Choroid plexus epithelial cell (primary cell): Measurements from ENCODE around the gene RNU1-1.
"Not testable (repeated sequence)": the region's sequence is repeated elsewhere in the genome, so short reads cannot be mapped to it uniquely, and the experiment has no call there.

Source experiments
- DNase-seq: peaks from one replicate; pipeline ENCODE4 v3.0.0-alpha.2; 2010; ENCODE audit warnings: low read depth
- H3K4me3 ChIP-seq: 2 replicates; pipeline ENCODE4 v1.5.1; 2011; ENCODE audit warnings: low read depth, mild to moderate bottlenecking, control low read depth, low read length, moderate library complexity
- TF ChIP-seq, protein P1 (sequence below): conservative IDR thresholded peaks from 2 replicates; pipeline ENCODE4 v1.5.1; 2011; ENCODE audit warnings: low read depth, mild to moderate bottlenecking, control low read depth, inconsistent platforms, low read length, moderate library complexity

The RNU1-1 gene

DNA sequence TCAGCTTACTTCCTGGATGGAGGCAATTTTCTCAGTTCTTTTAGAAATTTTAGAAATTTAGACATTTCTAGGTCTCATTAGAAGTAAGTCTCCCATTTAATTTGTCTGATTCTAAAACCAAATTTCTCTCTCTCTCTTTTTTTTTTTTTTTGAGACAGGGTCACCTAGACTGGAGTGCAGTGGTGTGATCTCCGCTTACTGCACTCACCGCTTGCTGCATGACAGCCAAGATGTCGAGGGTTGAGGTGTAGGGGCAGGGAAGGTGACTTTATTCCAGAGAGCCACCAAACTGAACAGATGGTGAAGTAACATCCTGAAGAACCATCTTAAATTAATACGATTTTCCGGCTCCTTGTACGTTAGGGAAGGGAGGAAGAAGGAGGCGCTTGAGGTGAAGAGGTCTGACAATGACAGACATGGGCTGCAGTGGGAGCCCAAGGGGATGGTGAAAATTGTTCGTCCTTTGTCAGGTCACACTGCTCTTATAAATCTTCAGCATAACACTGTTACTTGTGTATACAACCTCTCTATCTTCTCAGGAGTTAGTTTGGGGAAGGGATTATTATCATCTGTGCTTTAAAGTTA lies 5.1 kb downstream of the RNU1-1 start:
- TF ChIP-seq, protein P1, sequence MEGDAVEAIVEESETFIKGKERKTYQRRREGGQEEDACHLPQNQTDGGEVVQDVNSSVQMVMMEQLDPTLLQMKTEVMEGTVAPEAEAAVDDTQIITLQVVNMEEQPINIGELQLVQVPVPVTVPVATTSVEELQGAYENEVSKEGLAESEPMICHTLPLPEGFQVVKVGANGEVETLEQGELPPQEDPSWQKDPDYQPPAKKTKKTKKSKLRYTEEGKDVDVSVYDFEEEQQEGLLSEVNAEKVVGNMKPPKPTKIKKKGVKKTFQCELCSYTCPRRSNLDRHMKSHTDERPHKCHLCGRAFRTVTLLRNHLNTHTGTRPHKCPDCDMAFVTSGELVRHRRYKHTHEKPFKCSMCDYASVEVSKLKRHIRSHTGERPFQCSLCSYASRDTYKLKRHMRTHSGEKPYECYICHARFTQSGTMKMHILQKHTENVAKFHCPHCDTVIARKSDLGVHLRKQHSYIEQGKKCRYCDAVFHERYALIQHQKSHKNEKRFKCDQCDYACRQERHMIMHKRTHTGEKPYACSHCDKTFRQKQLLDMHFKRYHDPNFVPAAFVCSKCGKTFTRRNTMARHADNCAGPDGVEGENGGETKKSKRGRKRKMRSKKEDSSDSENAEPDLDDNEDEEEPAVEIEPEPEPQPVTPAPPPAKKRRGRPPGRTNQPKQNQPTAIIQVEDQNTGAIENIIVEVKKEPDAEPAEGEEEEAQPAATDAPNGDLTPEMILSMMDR, result peak; percentile 1
- DNase-seq, result peak; percentile 38
- not testable (repeated sequence) for H3K4me3 ChIP-seq

DNA sequence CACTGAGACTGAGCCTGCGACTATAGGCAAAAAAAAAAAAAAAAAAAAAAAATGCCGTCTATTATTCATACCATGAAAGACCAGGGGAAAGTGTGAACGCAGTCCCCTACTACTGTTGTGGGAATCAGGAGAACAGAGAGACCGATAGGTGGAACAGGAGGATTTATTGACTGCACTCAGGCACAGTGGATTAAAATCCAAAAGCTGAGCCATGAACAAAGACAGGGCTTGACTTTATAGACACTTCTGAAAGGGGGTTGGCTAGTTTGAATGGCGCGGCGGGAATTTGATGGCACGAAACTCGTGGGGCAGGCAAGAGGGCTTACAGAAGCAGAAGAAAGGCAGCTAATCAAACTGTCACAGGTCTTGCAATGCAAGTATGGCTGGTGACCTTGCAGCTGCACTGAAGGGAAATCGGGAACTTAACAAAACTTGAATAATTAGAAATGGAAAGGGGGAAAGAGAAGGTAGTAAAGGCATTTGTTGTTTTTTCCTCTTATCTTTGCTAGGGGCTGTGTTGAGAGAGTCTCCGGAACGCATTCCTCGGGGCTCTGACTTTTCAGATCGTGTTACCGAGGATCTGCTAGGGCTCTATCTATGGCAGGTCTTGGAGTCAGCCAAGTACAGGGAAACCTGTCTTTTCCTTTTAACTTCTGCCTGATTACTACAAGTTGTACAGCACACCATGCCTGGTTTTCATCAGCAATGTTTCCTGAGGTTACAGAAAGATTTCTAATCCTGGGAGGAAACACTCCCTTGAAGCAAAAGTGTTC lies 7.5 kb downstream of the RNU1-1 start:
- H3K4me3 ChIP-seq, DNase-seq: not testable (repeated sequence)

DNA sequence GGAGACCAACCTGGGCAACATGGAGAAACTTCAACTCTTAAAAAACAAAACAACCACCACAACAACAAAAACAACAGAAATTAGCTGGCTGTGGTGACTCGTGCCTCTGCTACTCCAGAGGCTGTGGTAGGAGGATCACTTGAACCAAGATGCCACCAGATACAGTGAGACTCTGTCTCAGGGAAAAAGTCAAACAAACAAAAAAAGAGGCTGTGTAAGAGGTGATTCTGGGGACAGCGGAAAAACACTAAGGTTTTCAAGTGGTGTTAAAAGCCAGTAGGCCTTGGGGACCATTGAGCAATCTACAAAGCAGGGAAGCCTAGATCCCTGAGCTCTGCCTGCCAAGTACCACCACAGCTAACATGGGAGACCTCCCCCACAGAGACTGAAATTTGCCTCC lies 8.2 kb downstream of the RNU1-1 start:
- not testable (repeated sequence) for H3K4me3 ChIP-seq, DNase-seq

DNA sequence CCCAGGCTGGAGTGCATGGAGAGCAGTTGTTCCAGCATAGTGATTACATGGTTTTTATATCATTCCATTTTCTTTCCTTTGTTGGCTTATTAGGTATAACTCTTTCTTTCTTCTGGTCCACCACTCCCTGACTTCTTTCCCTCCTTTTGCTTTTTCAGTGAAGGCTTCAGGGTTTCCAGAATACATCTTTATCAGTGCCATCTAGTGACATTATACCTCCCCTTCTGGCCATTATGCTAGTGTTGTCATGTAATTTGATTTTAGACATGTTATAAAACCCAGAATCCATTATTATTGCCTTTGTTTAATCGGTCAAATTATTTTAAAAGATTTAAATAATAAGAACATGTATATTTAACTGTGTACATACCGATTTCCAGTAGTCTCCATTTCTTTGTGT lies 10.6 kb downstream of the RNU1-1 start:
- H3K4me3 ChIP-seq, result no peak overlapping the region
- TF ChIP-seq, protein P1, result no peak

DNA sequence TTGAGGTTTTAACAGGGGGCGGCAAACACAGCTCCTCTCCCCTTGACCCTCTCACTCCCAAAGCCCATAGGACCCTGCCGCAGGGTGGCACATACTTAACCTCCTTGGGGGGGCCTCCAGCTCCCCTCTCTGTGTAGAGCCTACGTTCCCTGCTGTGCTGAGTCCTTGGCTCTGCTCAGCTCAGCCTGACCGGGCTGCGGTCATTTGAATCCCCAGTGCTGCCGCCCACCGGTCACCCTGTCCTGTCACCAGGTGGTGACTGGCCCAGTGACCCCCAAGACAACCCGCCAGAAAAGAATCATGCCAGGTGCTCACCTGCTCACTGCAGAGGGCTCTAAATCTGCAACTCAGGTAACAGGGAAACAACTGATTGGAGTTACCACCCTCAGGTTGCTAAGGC lies 12.6 kb downstream of the RNU1-1 start:
- not testable (repeated sequence) for DNase-seq, H3K4me3 ChIP-seq

More for the DNA sequence above, 10.6 kb downstream of the RNU1-1 start:
- no peak for DNase-seq

DNA sequence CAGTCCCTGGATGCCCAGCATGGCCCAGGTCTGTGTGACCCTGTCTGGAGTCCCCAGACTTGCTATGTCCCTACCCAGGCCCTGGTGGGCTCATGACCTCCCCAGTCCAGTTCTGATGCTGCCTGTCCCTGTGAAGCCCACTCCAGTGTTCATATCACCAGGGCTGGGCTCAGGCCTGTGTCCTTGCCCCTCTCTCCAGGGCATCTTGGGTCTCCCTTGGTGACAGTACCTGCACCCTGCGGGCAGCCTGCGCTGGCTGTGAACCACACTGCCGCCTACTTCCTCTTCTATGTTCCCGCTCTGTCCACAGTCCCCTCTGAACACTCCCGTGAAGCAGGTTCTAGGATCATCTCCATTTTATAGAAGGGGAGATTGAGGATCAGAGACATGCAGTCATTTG lies 13.1 kb downstream of the RNU1-1 start:
- not testable (repeated sequence) for DNase-seq

DNA sequence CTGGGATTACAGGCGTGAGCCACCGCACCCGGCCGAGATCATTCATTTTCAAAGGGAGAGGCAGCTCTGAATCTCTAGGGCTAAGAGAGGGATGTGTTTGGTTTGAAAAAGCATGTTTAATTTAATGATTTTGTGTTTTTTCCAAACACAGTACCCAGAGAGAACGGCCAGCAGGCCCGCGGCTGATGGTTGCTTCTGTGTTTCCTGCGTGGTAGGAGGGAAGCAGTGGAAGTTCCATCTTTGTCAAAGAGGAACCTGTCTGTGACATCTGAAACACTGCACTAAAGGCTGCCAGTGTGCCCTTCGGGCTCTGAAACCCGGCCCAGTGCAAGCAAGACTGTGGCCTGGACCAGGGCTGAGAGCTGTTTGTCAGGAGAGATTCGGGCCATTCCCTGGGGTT lies 13.6 kb downstream of the RNU1-1 start:
- not testable (repeated sequence) for DNase-seq, H3K4me3 ChIP-seq

More for the DNA sequence above, 13.1 kb downstream of the RNU1-1 start:
- H3K4me3 ChIP-seq, result not testable (repeated sequence)

DNA sequence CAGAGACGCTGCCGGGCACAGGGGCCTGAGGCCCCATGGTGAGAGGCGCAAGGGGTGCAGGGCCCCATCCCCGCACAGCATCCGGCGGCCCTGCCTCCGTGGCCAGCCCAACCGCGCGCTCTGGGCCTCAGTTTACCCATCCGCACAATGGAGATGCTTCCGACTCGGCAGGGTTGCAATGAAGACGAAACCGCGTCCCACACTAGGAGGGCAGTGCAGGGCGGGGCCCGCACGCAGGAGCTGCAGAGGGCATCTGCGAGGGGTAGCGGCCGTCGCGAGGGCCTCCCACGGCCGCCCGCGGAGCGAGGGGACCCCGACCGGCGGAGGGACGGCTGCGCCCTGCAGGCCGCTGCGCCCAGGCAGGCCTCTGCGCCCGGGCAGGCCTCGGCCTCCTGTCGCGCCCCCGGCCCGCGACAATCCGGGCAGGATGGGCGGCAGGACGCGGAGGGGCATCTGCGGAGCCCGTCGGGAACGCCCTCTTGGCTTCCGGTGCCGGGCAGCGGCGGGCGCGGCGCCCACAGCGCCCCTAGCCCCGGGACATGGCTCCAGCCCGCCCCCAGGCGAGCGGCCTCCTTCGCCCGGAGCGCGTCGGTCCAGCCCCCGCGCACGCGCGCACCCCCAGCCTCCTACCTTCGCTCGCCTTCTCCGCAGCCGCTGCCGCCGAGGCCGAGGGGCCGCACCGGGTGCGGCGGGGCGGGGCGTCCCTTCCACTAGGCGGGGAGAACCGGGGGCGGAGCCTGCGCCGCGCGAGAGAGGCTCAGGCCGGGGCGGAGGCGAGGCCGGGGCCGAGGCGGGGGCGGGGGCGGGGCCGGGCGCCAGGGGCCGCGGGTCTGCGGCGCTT lies 15.3 kb downstream of the RNU1-1 start:
- DNase-seq, result peak; percentile 87
- peak overlapping the region; percentile 72 for H3K4me3 ChIP-seq
- TF ChIP-seq, protein P1, result no peak

DNA sequence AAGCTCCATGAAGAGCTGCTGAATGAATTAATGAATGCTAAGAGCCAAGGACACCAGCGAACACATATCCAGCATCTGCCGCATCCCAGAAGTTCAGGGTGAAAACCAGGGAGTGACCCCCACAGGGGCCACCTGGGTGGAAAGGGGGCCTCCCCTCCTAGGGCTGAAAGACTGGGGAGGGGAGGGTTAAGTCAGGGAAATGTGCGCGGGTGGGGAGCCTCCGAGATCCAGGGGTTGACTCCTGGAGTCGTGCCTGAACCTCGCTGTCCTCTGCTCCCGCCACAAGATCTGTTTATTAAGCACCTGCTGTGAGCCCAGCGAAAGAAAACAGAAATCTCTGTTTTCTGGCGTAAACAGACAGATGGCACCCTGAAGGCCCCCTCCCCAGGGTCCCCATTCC lies 16.0 kb downstream of the RNU1-1 start:
- not testable (repeated sequence) for DNase-seq
- peak overlapping the region; percentile 72 for H3K4me3 ChIP-seq

DNA sequence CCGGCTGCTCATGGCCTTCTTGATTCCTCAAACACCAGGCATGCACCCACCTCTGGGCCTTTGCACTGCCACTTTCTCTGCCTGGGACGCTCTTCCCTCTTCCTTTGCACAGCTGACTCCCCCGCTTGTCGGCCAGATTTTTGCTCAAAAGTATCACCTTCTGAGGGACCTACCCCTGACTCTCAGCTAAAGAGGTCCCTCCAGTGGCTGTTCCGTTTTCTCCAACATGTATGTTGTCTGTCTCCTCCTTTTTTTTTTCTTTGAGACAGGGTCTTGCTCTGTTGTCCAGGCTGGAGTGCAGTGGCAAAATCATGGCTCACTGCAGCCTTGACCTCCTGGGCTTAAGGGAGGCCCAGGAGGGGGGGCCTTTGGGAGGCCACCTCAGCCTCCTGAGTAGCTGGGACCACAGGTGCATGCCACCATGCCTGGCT lies 16.6 kb downstream of the RNU1-1 start:
- peak; percentile 23 for DNase-seq
- TF ChIP-seq, protein P1, result peak; percentile 18
- not testable (repeated sequence) for H3K4me3 ChIP-seq

DNA sequence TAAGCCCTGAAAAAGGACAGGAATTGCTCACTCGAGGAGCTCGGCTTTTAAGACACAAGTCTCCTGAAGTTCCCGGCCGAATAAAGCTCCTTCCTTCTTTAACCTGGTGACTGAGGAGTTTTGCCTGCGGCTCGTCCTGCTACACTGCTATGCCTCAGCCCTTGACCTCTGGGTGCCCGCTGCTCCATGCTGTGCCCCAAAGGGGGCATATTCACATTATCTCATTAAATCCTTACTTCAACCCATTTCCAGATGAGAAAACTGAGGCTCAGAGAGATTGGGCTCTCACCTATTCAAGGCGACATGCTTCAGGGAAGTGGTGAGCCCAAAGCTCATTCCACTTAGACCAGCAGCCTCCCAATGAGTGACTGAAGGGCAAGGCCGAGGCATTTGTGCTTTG lies 20.4 kb downstream of the RNU1-1 start:
- DNase-seq, H3K4me3 ChIP-seq: not testable (repeated sequence)

DNA sequence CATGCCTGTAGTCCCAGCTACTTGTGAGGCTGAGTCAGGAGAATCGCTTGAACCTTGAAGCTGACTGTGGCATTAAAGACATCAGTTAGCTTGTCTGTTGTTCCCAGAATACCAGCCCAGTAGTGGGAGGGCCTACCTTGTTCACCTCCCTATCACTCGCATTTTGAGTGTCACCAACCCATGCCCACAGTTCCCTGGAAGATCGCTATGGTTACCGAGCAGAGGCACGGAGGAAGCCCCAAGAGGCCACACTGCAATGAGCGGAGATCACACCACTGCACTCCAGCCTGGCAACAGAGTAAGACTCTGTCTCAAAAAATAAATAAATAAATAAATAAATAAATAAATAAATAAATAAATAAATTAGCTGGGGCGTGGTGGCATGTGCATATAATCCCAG lies 21.1 kb downstream of the RNU1-1 start:
- DNase-seq, result peak; percentile 7

More for the DNA sequence above, 21.1 kb downstream of the RNU1-1 start:
- H3K4me3 ChIP-seq, result not testable (repeated sequence)
